ENCODE results near the gene TAMALIN. TPM values are rescaled to one million over a fixed set of nuclear protein-coding genes. Genes with fewer than 3 reads are reported as not detected.
A peak's percentile ranks its signal among the peaks of the same experiment; 100 is the strongest.

Gene TAMALIN
- total RNA-seq, 1 experiment from 2014 or later: 4.5 TPM

- no peaks in the 10 kb centered on the region for H3K27me3 ChIP-seq
- H3K36me3 ChIP-seq: no peaks in the 10 kb centered on the region
- H3K4me3 ChIP-seq: no peak overlapping the region
- H3K9me3 ChIP-seq (replicated peaks): no peaks in the 10 kb centered on the region
- H3K4me1 ChIP-seq: peaks cover 38% of the 10 kb centered on the region
- no peak overlapping the region for H3K27ac ChIP-seq
- DNase-seq: no peak
These were observed 39.1 kb downstream of the TAMALIN start for GRCh38 chr12:52045794-52046199.

- no peak for DNase-seq
- Histone ChIP-seq H3K36me3 (no peaks in the 10 kb centered on the region), H3K4me1 (peaks cover 27% of the 10 kb centered on the region), H3K27ac (no peak overlapping the region), H3K4me3 (no peak overlapping the region), H3K27me3 (no peaks in the 10 kb centered on the region), H3K9me3 (replicated peaks) (no peaks in the 10 kb centered on the region)
These were observed 40.1 kb downstream of the TAMALIN start for GRCh38 chr12:52046859-52047258.

GRCh38 chr12:52049286-52049685, 42.5 kb downstream of the TAMALIN start:
- peaks cover 7% of the 10 kb centered on the region for H3K4me1 ChIP-seq
- H3K27me3 ChIP-seq: no peaks in the 10 kb centered on the region
- no peak overlapping the region for H3K27ac ChIP-seq
- H3K4me3 ChIP-seq: no peak overlapping the region
- H3K36me3 ChIP-seq: no peaks in the 10 kb centered on the region
- no peak for DNase-seq
- H3K9me3 ChIP-seq (replicated peaks): no peaks in the 10 kb centered on the region

DNA sequence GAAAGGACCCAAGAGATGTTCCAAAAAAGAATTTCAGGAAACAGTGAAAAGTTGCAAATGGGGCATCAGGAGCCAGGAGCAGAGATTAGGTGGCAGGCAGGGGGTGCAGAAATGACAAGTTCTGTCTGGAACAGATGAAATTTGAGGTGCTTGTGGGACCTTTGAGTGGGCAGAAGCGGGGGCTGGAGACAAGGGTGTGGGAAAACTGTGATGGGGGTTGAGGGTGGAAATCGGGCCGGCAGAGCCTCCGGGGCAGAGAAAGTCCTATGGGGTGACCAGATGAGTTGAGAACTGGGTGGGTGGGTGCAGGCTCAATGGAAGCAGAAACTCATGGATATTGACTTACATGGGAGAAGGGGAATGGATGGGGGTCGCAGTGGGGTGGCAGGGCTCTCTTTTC, 42.9 kb downstream of the TAMALIN start:
- peaks cover 7% of the 10 kb centered on the region for H3K4me1 ChIP-seq
- H3K36me3 ChIP-seq: no peaks in the 10 kb centered on the region
- no peak overlapping the region for H3K4me3 ChIP-seq

DNA sequence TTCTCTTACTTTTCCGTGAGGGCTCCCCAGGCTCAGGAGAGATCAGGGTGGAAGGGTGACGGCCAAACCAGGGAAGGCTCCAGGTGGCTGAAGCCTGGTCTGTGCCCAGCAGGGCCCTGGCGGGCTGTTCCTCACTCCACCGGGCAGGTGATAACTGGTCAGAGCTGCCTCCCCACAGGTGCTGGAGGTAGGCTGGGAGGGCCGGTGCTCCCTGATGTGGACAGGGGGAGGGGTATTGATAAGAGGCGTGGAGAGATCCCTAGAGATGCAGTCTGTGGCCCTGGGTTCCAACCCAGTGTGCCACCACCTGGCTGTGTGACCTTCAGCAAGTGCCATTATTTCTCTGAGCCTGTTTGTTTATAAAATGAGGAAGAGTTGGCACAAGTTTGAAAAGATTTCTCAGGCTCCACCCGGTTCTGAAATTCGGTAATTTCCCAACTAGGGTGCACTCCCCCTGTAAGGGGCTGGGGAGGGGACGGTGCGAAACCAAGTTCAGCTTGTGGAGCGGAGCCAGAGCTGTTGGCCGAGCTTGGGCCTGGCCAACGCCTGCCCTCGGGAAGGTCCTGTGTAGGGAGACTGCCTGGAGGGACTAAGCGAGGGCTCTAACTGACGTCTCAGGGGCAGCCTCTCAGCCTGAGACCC, 43.5 kb downstream of the TAMALIN start:
- Histone ChIP-seq H3K36me3 (no peaks in the 10 kb centered on the region), H3K9me3 (replicated peaks) (no peaks in the 10 kb centered on the region), H3K4me3 (peak overlapping the region; percentile 73), H3K27me3 (no peaks in the 10 kb centered on the region), H3K27ac (peak overlapping the region; percentile 63), H3K4me1 (peaks cover 7% of the 10 kb centered on the region)
- DNase-seq: no peak

More for the DNA sequence above, 42.9 kb downstream of the TAMALIN start:
- no peaks in the 10 kb centered on the region for H3K27me3 ChIP-seq
- no peak overlapping the region for H3K27ac ChIP-seq
- no peak for DNase-seq
- H3K9me3 ChIP-seq (replicated peaks): no peaks in the 10 kb centered on the region

- H3K27me3 ChIP-seq: no peaks in the 10 kb centered on the region
- DNase-seq: peak; percentile 95 to 97
- peak within 1 kb of the TSS; percentile 63 for H3K27ac ChIP-seq
- H3K36me3 ChIP-seq: no peaks in the 10 kb centered on the region
- H3K4me3 ChIP-seq: peak within 1 kb of the TSS; percentile 73
- H3K4me1 ChIP-seq: peaks cover 7% of the 10 kb centered on the region
- H3K9me3 ChIP-seq (replicated peaks): no peaks in the 10 kb centered on the region
These were observed 44.2 kb downstream of the TAMALIN start, which contains the start of gene NR4A1 for GRCh38 chr12:52050758-52051541. NR4A1 (plus strand) TSS chr12:52051442; CDS start chr12:52054329, 2,887 bp downstream.

DNA sequence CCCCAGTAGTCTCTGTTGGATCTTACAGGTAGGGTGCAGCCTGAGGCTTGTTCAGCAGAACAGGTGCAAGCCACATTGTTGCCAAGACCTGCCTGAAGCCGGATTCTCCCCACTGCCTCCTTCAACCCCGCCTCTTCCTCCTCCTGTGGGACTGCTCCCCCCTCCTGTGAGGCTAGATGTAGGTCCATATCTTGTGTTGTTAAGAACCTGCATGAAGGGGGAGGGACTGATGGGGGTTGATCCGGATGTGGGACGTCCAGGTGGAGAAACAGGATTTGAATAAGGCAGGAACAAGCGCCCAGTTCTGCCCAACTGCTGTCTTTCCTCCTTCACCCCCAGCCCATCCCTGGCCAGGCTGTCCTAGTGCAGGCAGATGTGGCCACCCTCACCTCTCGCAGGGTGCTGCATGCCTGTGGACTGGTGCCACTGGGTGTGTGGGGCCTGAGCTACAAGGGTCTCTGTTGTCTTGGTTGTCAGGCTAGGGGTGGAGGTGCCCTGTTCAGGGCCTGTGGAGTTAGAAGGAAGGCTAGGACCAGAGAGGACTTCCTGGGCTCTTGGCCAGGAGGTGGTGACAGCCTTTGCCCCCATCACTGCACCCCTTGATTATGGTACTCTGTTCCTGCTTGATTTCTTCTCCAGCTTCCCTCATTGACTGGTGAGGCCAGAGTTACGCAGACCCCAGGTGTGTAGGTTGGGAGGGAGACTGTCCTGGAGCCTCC, 45.9 kb downstream of the TAMALIN start:
- H3K4me1 ChIP-seq: peaks cover 7% of the 10 kb centered on the region

GRCh38 chr12:52053536-52054209, 46.9 kb downstream of the TAMALIN start:
- Histone ChIP-seq H3K4me3 (no peak overlapping the region), H3K9me3 (replicated peaks) (no peaks in the 10 kb centered on the region), H3K36me3 (no peaks in the 10 kb centered on the region), H3K27ac (no peak overlapping the region), H3K4me1 (peaks cover 8% of the 10 kb centered on the region), H3K27me3 (no peaks in the 10 kb centered on the region)
- no peak for DNase-seq

More for the DNA sequence above, 45.9 kb downstream of the TAMALIN start:
- no peaks in the 10 kb centered on the region for H3K9me3 ChIP-seq (replicated peaks)
- no peak for DNase-seq
- H3K36me3 ChIP-seq: no peaks in the 10 kb centered on the region
- no peaks in the 10 kb centered on the region for H3K27me3 ChIP-seq
- H3K27ac ChIP-seq: no peak overlapping the region
- H3K4me3 ChIP-seq: no peak overlapping the region

DNA sequence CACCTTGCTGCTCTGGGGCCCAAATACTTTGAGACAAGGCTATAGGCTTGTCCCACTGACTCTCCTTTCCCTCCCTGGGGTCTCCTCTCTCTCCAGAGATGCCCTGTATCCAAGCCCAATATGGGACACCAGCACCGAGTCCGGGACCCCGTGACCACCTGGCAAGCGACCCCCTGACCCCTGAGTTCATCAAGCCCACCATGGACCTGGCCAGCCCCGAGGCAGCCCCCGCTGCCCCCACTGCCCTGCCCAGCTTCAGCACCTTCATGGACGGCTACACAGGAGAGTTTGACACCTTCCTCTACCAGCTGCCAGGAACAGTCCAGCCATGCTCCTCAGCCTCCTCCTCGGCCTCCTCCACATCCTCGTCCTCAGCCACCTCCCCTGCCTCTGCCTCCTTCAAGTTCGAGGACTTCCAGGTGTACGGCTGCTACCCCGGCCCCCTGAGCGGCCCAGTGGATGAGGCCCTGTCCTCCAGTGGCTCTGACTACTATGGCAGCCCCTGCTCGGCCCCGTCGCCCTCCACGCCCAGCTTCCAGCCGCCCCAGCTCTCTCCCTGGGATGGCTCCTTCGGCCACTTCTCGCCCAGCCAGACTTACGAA, 47.6 kb downstream of the TAMALIN start:
- no peak for DNase-seq
- Histone ChIP-seq H3K4me3 (no peak overlapping the region), H3K4me1 (peaks cover 12% of the 10 kb centered on the region), H3K27ac (no peak overlapping the region), H3K27me3 (no peaks in the 10 kb centered on the region), H3K9me3 (replicated peaks) (no peaks in the 10 kb centered on the region), H3K36me3 (peaks cover 2% of the 10 kb centered on the region; the same call in 1 of the 2 replicates)

- H3K4me3 ChIP-seq: no peak overlapping the region
- H3K9me3 ChIP-seq (replicated peaks): no peaks in the 10 kb centered on the region
- H3K27ac ChIP-seq: no peak overlapping the region
- DNase-seq: no peak
- no peaks in the 10 kb centered on the region for H3K27me3 ChIP-seq
- H3K36me3 ChIP-seq: peaks cover 2% of the 10 kb centered on the region; the same call in 1 of the 2 replicates
- peaks cover 10% of the 10 kb centered on the region for H3K4me1 ChIP-seq
These were observed 48.3 kb downstream of the TAMALIN start for GRCh38 chr12:52054833-52055730.

DNA sequence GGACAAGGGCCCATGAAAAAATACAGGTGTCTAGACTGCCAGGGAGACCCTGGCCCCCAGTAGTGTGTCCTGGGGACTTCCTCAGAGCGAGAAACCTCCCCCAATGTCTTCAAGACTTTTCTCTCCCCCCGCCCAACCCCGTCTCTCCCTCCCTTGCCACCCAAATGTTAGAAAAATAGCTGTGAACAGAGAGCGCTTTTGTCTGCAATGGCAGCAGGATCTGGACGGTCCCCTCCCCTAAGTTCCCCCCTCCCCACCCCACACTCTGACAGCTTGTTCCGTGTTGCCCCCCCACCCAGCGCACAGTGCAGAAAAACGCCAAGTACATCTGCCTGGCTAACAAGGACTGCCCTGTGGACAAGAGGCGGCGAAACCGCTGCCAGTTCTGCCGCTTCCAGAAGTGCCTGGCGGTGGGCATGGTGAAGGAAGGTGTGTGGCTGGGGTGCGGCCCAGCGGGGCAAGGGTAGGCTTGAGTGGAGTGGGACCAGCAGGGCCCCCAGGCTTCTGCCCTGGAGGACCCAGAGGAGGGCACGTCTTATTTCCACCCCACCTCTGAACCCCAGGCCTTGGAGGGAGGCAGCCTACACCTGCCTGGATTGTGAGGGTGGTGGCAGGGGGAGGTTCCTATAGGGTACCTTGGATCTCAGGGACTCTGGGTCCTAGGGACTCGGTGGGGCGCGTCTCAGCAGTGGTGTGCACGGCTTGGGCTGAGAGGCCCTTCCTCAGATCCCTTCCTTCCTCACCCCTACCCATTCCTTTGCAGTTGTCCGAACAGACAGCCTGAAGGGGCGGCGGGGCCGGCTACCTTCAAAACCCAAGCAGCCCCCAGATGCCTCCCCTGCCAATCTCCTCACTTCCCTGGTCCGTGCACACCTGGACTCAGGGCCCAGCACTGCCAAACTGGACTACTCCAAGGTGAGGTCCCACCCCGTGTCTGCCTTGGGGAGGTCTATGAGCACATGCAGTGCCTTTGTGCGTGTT, 49.3 kb downstream of the TAMALIN start:
- Histone ChIP-seq H3K36me3 (peaks cover 2% of the 10 kb centered on the region; the same call in 1 of the 2 replicates), H3K27me3 (no peaks in the 10 kb centered on the region), H3K27ac (no peak overlapping the region), H3K4me1 (peaks cover 5% of the 10 kb centered on the region; the same call in 1 of the 2 replicates), H3K4me3 (no peak overlapping the region), H3K9me3 (replicated peaks) (no peaks in the 10 kb centered on the region)
- DNase-seq: no peak

DNA sequence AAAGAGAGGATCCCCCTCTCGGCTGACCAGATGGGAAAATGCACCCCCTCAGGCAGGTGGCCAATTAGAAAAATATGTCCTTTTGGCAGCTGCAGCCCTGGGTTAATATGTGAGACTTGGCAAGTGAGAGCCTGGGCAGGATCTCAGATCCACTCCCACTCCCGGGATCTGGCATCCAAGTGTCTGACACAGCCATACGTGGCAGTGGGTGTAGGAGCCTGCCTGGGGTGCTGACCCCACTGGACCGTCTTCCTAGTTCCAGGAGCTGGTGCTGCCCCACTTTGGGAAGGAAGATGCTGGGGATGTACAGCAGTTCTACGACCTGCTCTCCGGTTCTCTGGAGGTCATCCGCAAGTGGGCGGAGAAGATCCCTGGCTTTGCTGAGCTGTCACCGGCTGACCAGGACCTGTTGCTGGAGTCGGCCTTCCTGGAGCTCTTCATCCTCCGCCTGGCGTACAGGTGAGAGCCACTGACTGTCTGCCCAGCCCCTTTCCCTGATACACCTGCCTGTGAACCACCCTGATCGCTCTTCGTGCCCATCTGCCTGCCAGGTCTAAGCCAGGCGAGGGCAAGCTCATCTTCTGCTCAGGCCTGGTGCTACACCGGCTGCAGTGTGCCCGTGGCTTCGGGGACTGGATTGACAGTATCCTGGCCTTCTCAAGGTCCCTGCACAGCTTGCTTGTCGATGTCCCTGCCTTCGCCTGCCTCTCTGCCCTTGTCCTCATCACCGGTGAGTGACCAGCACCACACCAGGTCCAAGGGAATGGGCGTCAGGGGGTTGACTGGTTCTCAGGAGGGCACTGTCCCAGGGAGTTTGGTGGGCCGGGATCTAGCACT, 50.3 kb downstream of the TAMALIN start:
- no peak for DNase-seq
- Histone ChIP-seq H3K27ac (no peak overlapping the region), H3K4me3 (no peak overlapping the region), H3K4me1 (peaks cover 5% of the 10 kb centered on the region; the same call in 1 of the 2 replicates), H3K9me3 (replicated peaks) (no peaks in the 10 kb centered on the region), H3K27me3 (no peaks in the 10 kb centered on the region), H3K36me3 (peaks cover 2% of the 10 kb centered on the region; the same call in 1 of the 2 replicates)
